ENCODE results near the gene ATG5.

DNA sequence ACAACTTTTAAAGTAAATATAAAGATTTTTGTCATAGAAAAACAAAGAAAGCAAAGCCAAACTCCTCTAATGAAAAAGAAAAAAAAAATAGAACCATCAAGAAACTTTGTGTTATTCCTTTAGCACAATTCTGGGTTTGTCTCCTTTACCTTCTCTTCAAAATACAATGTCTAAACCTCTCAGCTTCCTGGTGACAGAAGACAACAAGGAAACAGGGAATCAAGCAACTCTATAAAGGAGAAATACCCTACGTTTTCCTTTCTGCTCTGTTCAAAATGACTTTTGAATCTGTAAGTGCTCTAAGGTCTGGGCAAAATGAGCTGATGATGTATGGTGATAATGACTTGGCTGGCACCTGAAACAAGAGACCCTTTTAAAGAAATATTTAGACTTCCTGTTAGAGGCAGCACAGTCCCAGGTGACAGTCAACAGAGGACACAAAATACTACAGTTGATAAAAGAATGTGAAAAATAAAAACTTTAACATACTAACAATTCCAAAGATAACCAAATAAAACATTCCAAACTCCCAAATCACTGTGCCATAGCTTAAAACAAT is 138.1 kb downstream of the ATG5 start:
- TF ChIP-seq, protein P1, sequence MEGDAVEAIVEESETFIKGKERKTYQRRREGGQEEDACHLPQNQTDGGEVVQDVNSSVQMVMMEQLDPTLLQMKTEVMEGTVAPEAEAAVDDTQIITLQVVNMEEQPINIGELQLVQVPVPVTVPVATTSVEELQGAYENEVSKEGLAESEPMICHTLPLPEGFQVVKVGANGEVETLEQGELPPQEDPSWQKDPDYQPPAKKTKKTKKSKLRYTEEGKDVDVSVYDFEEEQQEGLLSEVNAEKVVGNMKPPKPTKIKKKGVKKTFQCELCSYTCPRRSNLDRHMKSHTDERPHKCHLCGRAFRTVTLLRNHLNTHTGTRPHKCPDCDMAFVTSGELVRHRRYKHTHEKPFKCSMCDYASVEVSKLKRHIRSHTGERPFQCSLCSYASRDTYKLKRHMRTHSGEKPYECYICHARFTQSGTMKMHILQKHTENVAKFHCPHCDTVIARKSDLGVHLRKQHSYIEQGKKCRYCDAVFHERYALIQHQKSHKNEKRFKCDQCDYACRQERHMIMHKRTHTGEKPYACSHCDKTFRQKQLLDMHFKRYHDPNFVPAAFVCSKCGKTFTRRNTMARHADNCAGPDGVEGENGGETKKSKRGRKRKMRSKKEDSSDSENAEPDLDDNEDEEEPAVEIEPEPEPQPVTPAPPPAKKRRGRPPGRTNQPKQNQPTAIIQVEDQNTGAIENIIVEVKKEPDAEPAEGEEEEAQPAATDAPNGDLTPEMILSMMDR (IDR thresholded peaks at IDR 0.05; ENCODE audit: low read depth, low read length, poor library complexity, severe bottlenecking): no peak
- TF ChIP-seq EZH2phosphoT487 (IDR thresholded peaks at IDR 0.05; ENCODE audit: borderline replicate concordance, low read length): no peak

All from DOHH2 (cell line).